Parathyroid adenoma (tissue), 2 donors: ENCODE measurements around the gene NANOS2.

Experiments
- H2AFZ ChIP-seq: fragments of 300-600 bp; sonication (generic); one replicate; pipeline ENCODE4 v1.7.0; 2017; ENCODE audit warnings: antibody characterized with exemption, mild to moderate bottlenecking
- H3K27ac ChIP-seq: fragments of 300-600 bp; sonication (generic); one replicate; pipeline ENCODE4 v1.7.0; 2017
- H3K27me3 ChIP-seq: fragments of 300-600 bp; sonication (generic); one replicate; pipeline ENCODE4 v1.7.0; 2017; ENCODE audit warnings: low read length; ENCODE audit not compliant: control insufficient read depth, insufficient read depth
- H3K36me3 ChIP-seq: fragments of 300-600 bp; sonication (generic); one replicate; pipeline ENCODE4 v1.7.0; 2017; ENCODE audit warnings: low read length; ENCODE audit not compliant: control insufficient read depth, insufficient read depth
- H3K4me1 ChIP-seq: fragments of 300-600 bp; sonication (generic); one replicate; pipeline ENCODE4 v1.7.0; 2017; ENCODE audit warnings: control low read depth
- H3K4me2 ChIP-seq: fragments of 300-600 bp; sonication (generic); one replicate; pipeline ENCODE4 v1.7.0; 2017; ENCODE audit warnings: low read length
- H3K4me3 ChIP-seq: fragments of 300-600 bp; sonication (generic); one replicate; pipeline ENCODE4 v1.7.0; 2017; ENCODE audit warnings: low read depth, low read length
- H3K79me2 ChIP-seq: fragments of 300-600 bp; sonication (generic); one replicate; pipeline ENCODE4 v1.7.0; 2017; ENCODE audit warnings: control low read depth
- H3K9ac ChIP-seq: fragments of 300-600 bp; sonication (generic); one replicate; pipeline ENCODE4 v1.7.0; 2017; ENCODE audit warnings: mild to moderate bottlenecking
- H3K9me3 ChIP-seq: fragments of 300-600 bp; sonication (generic); one replicate; pipeline ENCODE4 v1.7.0; 2017; ENCODE audit warnings: low read length; ENCODE audit not compliant: control insufficient read depth
- TF ChIP-seq, protein P1 (sequence below): fragments of 300-600 bp; sonication (generic); IDR thresholded peaks from one replicate; pipeline ENCODE4 v1.7.0; 2017; ENCODE audit warnings: antibody characterized with exemption, mild to moderate bottlenecking
- donor health status: primary hyperparathyroidism.

NANOS2 gene

DNA sequence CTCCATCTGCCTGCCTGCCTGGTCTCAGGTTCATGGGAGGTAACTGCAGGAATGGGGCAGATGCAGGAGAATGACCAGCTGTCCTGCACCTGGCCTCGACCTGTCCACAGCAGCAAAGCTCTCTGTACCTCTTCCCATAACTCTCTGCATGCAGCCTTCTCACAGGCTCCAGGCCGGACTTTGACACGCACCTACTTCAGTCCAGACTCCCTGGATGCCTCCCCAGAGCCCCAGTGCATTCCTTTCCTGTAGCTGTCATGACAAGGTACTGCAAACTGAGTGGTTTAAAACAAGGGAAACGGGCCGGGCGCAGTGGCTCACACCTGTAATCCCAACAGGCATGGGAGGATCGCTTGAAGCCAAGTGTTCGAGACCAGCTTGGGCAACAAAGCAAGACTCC lies 3.3 kb downstream of the NANOS2 start:
- Histone ChIP-seq H3K9me3 (no peaks in the 10 kb centered on the region), H3K9ac (no peak overlapping the region), H3K4me2 (no peak overlapping the region), H3K27me3 (no peaks in the 10 kb centered on the region), H3K36me3 (no peaks in the 10 kb centered on the region), H3K27ac (no peak overlapping the region), H2AFZ (no peak overlapping the region), H3K79me2 (no peaks in the 10 kb centered on the region), H3K4me3 (no peak overlapping the region), H3K4me1 (no peaks in the 10 kb centered on the region)
- TF ChIP-seq, protein P1, sequence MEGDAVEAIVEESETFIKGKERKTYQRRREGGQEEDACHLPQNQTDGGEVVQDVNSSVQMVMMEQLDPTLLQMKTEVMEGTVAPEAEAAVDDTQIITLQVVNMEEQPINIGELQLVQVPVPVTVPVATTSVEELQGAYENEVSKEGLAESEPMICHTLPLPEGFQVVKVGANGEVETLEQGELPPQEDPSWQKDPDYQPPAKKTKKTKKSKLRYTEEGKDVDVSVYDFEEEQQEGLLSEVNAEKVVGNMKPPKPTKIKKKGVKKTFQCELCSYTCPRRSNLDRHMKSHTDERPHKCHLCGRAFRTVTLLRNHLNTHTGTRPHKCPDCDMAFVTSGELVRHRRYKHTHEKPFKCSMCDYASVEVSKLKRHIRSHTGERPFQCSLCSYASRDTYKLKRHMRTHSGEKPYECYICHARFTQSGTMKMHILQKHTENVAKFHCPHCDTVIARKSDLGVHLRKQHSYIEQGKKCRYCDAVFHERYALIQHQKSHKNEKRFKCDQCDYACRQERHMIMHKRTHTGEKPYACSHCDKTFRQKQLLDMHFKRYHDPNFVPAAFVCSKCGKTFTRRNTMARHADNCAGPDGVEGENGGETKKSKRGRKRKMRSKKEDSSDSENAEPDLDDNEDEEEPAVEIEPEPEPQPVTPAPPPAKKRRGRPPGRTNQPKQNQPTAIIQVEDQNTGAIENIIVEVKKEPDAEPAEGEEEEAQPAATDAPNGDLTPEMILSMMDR, result no peak

DNA sequence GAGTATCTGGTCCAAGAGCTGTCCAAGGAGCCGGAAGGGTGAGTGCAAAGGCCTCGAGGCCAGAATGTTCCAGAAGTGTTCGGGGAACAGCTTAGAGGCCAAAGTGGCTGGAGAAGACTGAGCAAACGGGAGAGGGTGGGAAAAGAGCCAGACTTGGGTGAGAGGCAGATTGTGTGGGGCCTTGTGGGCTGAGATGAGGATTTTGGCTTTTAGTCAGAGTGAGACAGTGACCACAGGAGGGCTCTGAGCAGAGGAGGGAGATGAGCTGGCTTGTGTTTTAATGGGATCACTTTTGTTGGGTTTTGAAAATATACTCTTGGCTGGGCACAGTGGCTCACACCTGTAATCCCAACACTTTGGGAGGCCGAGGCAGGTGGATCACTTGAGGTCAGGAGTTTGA lies 5.6 kb downstream of the NANOS2 start:
- Histone ChIP-seq H3K27ac (no peak overlapping the region), H3K79me2 (no peaks in the 10 kb centered on the region), H3K36me3 (no peaks in the 10 kb centered on the region), H3K9me3 (no peaks in the 10 kb centered on the region), H3K27me3 (no peaks in the 10 kb centered on the region), H2AFZ (no peak overlapping the region), H3K4me2 (no peak overlapping the region), H3K4me1 (no peaks in the 10 kb centered on the region), H3K4me3 (no peak overlapping the region), H3K9ac (no peak overlapping the region)
- TF ChIP-seq, protein P1, result no peak

GRCh38 chr19:45906221-45906620 lies 8.4 kb downstream of the NANOS2 start:
- peaks cover 3% of the 10 kb centered on the region for H3K4me1 ChIP-seq
- H3K36me3 ChIP-seq, result no peaks in the 10 kb centered on the region
- no peak overlapping the region for H3K4me3 ChIP-seq
- H3K4me2 ChIP-seq, result no peak overlapping the region
- no peak overlapping the region for H3K9ac ChIP-seq
- H2AFZ ChIP-seq, result no peak overlapping the region
- no peaks in the 10 kb centered on the region for H3K9me3 ChIP-seq
- no peak overlapping the region for H3K27ac ChIP-seq
- TF ChIP-seq, protein P1, result no peak
- H3K79me2 ChIP-seq, result no peaks in the 10 kb centered on the region
- no peaks in the 10 kb centered on the region for H3K27me3 ChIP-seq

DNA sequence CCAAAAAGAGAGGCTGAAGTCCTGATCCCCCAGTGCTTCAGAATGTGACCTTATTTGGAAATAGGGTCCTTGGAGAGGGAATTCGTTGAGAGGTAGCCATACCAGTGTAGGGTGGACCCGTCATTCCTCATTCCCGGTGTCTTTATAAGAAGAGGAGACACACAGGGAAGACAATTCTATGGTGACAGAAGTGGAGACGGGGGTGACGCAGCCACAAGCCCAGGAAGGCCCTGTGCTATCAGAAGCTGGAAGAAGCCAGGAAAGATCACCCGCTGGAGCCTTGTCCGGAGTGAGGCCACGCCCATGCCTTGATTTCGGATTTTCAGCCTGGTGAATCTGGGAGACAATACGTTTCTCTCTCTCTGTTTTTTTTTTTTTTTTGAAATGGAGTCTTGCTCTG lies 9.6 kb downstream of the NANOS2 start:
- H3K36me3 ChIP-seq, result no peaks in the 10 kb centered on the region
- H3K79me2 ChIP-seq, result no peaks in the 10 kb centered on the region
- H3K4me1 ChIP-seq, result peaks cover 6% of the 10 kb centered on the region
- H3K27ac ChIP-seq, result no peak overlapping the region
- no peak overlapping the region for H3K9ac ChIP-seq
- H2AFZ ChIP-seq, result no peak overlapping the region
- TF ChIP-seq, protein P1, result no peak
- H3K4me3 ChIP-seq, result no peak overlapping the region
- H3K4me2 ChIP-seq, result no peak overlapping the region
- no peaks in the 10 kb centered on the region for H3K27me3 ChIP-seq
- no peaks in the 10 kb centered on the region for H3K9me3 ChIP-seq
